Prostate gland (tissue), 2 donors: ENCODE results near the gene ACACB. TPM values are rescaled to one million over a fixed set of nuclear protein-coding genes. Genes with fewer than 3 reads are reported as not detected.
A peak's percentile ranks its signal among the peaks of the same experiment; 100 is the strongest.

Source experiments
- DNase-seq: peaks from one replicate; pipeline ENCODE4 v3.0.0-alpha.2; 2019; ENCODE audit warnings: low spot score
- H3K27ac ChIP-seq, 2 donors: fragments of 200-600 bp; sonication (generic); 2 replicates each; pipeline ENCODE4 v1.5.1; 2017 to 2019
- H3K27me3 ChIP-seq: fragments of 200-600 bp; sonication (generic); replicated peaks from 2 replicates; pipeline ENCODE4 v1.5.1; 2019; ENCODE audit not compliant: insufficient read depth
- H3K36me3 ChIP-seq, 2 donors: fragments of 200-600 bp; sonication (generic); 1 replicate in 1 of 2; 2 replicates in 1 of 2; pipeline versions ENCODE4 v1.5.1 to v1.8.1; 2017 to 2019
- H3K4me1 ChIP-seq: fragments of 200-600 bp; sonication (generic); replicated peaks from 2 replicates; pipeline ENCODE4 v1.5.1; 2019
- H3K4me3 ChIP-seq, 2 donors: fragments of 200-600 bp; sonication (generic); 2 replicates each; pipeline ENCODE4 v1.5.1; 2017 to 2019
- H3K9me3 ChIP-seq: fragments of 200-600 bp; sonication (generic); 2 replicates; pipeline ENCODE4 v1.5.1; 2017
- CTCF ChIP-seq, 4 experiments: fragments of 200-600 bp in 2 of 4; fragments of 450-650 bp in 2 of 4; sonication (generic) in 2 of 4; IDR thresholded peaks; 1 replicate in 3 of 4; 2 replicates in 1 of 4; pipeline ENCODE4 v1.5.1; 2016 to 2019; ENCODE audit warnings: antibody characterized with exemption in 4 of 4, mild to moderate bottlenecking in 2 of 4, moderate library complexity in 2 of 4
- POLR2A ChIP-seq: fragments of 450-650 bp; IDR thresholded peaks from one replicate; pipeline ENCODE4 v1.6.1; 2016; ENCODE audit warnings: antibody characterized with exemption, mild to moderate bottlenecking
- POLR2AphosphoS5 ChIP-seq: sonication (generic); formaldehyde crosslinking; IDR thresholded peaks from one replicate; pipeline ENCODE4 v1.6.1; 2017; ENCODE audit warnings: antibody characterized with exemption
- WGBS: methylation state at CpG from one replicate; pipeline ENCODE4 v1.1.5; 2018; 5-methylcytosine and 5-hydroxymethylcytosine counted together
- intact Hi-C: fragments of 100-400 bp; cut with DNase I; formaldehyde crosslinking; loops from one replicate; pipeline ENCODE4 v1.14.2; 2022
- total RNA-seq, 2 donors: library from RNA; depleted of rRNA; stranded (reverse); fragments of >200 nt; gene quantifications; one replicate each; pipeline ENCODE4 v1.1.0, GENCODE V29; 2016

ACACB gene
- total RNA-seq, 2 donors from 2014 or later = 52.5 to 63.3 TPM

- intact Hi-C loops = no loop called here
- H3K4me3 ChIP-seq = no peak overlapping the region
- no peaks in the 10 kb centered on the region for H3K27me3 ChIP-seq
- H3K9me3 ChIP-seq = no peaks in the 10 kb centered on the region
- no peaks in the 10 kb centered on the region for H3K4me1 ChIP-seq
- no peaks in the 10 kb centered on the region for H3K36me3 ChIP-seq
- DNase-seq = no peak
- 51% methylated on average over 5 of the region's 5 CpGs for WGBS
- no peak overlapping the region for H3K27ac ChIP-seq
- TF ChIP-seq POLR2A = no peak
- TF ChIP-seq POLR2AphosphoS5 = no peak
- no peak for TF ChIP-seq CTCF (IDR thresholded peaks at IDR 0.05)
These were observed 186.4 kb downstream of the ACACB start for GRCh38 chr12:109302770-109303169.

GRCh38 chr12:109304485-109304884, 188.1 kb downstream of the ACACB start:
- DNase-seq = no peak
- H3K9me3 ChIP-seq = no peaks in the 10 kb centered on the region
- 56% methylated on average over 8 of the region's 8 CpGs for WGBS
- H3K4me3 ChIP-seq = no peak overlapping the region
- no peaks in the 10 kb centered on the region for H3K36me3 ChIP-seq
- peaks cover 8% of the 10 kb centered on the region for H3K4me1 ChIP-seq
- no peak overlapping the region for H3K27ac ChIP-seq
- TF ChIP-seq POLR2A (no peak), CTCF (IDR thresholded peaks at IDR 0.05) (no peak), POLR2AphosphoS5 (no peak)
- intact Hi-C loops = no loop called here
- H3K27me3 ChIP-seq = no peaks in the 10 kb centered on the region

- Histone ChIP-seq H3K27ac (no peak overlapping the region), H3K36me3 (no peaks in the 10 kb centered on the region), H3K27me3 (no peaks in the 10 kb centered on the region), H3K4me3 (no peak overlapping the region), H3K9me3 (no peaks in the 10 kb centered on the region), H3K4me1 (peaks cover 8% of the 10 kb centered on the region)
- intact Hi-C loops = no loop called here
- WGBS = 78% methylated on average over 6 of the region's 6 CpGs
- DNase-seq = no peak
- TF ChIP-seq CTCF (IDR thresholded peaks at IDR 0.05) = no peak
- no peak for TF ChIP-seq POLR2A
- no peak for TF ChIP-seq POLR2AphosphoS5
These were observed 189.2 kb downstream of the ACACB start for GRCh38 chr12:109305547-109305946.

GRCh38 chr12:109307051-109307450, 190.7 kb downstream of the ACACB start:
- Histone ChIP-seq H3K4me1 (peaks cover 8% of the 10 kb centered on the region), H3K36me3 (no peaks in the 10 kb centered on the region), H3K27me3 (no peaks in the 10 kb centered on the region), H3K27ac (no peak overlapping the region), H3K9me3 (no peaks in the 10 kb centered on the region), H3K4me3 (no peak overlapping the region)
- 75% methylated on average over 9 of the region's 9 CpGs for WGBS
- no peak for TF ChIP-seq POLR2AphosphoS5
- no peak for TF ChIP-seq CTCF (IDR thresholded peaks at IDR 0.05)
- no peak for TF ChIP-seq POLR2A
- intact Hi-C loops = no loop called here
- DNase-seq = no peak

- TF ChIP-seq POLR2A = no peak
- no peak for TF ChIP-seq POLR2AphosphoS5
- no peak for TF ChIP-seq CTCF (IDR thresholded peaks at IDR 0.05)
- Histone ChIP-seq H3K36me3 (no peaks in the 10 kb centered on the region), H3K27me3 (no peaks in the 10 kb centered on the region), H3K27ac (no peak within 1 kb of the TSS), H3K4me3 (peak within 1 kb of the TSS; percentile 30 to 39), H3K4me1 (peaks cover 8% of the 10 kb centered on the region), H3K9me3 (no peaks in the 10 kb centered on the region)
- WGBS = 11% methylated on average over 42 of the region's 43 CpGs
- no peak for DNase-seq
- intact Hi-C loops = no loop called here
These were observed 192.4 kb downstream of the ACACB start, which contains the start of gene FOXN4 for GRCh38 chr12:109308534-109309380. TSS of gene FOXN4 (minus strand) at chr12:109309284. CDS start at chr12:109308321, 963 bp downstream.
